ENCODE data around the gene MRGPRE. TPM values are rescaled to one million over a fixed set of nuclear protein-coding genes. Genes with fewer than 3 reads are reported as not detected.

The MRGPRE gene
- total RNA-seq, 4 donors from 2014 or later, result 0.46 TPM; not detected in 3

GRCh38 chr11:3197878-3198528, 34.2 kb downstream of the MRGPRE start:
- TF ChIP-seq POLR2A (IDR thresholded peaks at IDR 0.05; ENCODE audit: low read depth), result no peak
- TF ChIP-seq CTCF (IDR thresholded peaks at IDR 0.05), result no peak
- TF ChIP-seq POLR2AphosphoS5 (IDR thresholded peaks at IDR 0.05), result no peak
- TF ChIP-seq EP300 (IDR thresholded peaks at IDR 0.05), result no peak
- intact Hi-C loops (cut with DNase I), result no loop called here
- Histone ChIP-seq H3K27ac (replicated peaks in 1 of 4) (no peak overlapping the region), H3K36me3 (no peaks in the 10 kb centered on the region), H3K4me3 (no peak overlapping the region), H3K4me1 (peaks cover 2 to 4% (median 3%) of the 10 kb centered on the region in 4 donors), H3K27me3 (peaks cover 0 to 62% (median 8%) of the 10 kb centered on the region in 4 donors), H3K9me3 (no peaks in the 10 kb centered on the region)
- WGBS, result 94% methylated on average over 4 of the region's 8 CpGs
- DNase-seq (ENCODE audit: extremely low spot score), result no peak

GRCh38 chr11:3197044-3197695, 35.0 kb downstream of the MRGPRE start:
- no peaks in the 10 kb centered on the region for H3K36me3 ChIP-seq
- no peak overlapping the region for H3K4me3 ChIP-seq
- no peak overlapping the region for H3K27ac ChIP-seq (replicated peaks in 1 of 4)
- DNase-seq (ENCODE audit: extremely low spot score), result no peak
- no peaks in the 10 kb centered on the region for H3K9me3 ChIP-seq
- peaks cover 0 to 54% (median under 1%) of the 10 kb centered on the region in 4 donors for H3K27me3 ChIP-seq
- H3K4me1 ChIP-seq, result no peaks in the 10 kb centered on the region
- WGBS, result 81% methylated on average over 9 of the region's 11 CpGs
- intact Hi-C loops (cut with DNase I), result no loop called here
- TF ChIP-seq EP300 (IDR thresholded peaks at IDR 0.05), result no peak

- Histone ChIP-seq H3K27ac (replicated peaks in 1 of 4) (no peak overlapping the region), H3K4me3 (no peak overlapping the region), H3K4me1 (no peaks in the 10 kb centered on the region), H3K36me3 (no peaks in the 10 kb centered on the region), H3K27me3 (peaks cover 0 to 46% (median 0%) of the 10 kb centered on the region in 4 donors), H3K9me3 (no peaks in the 10 kb centered on the region)
- TF ChIP-seq POLR2A (IDR thresholded peaks at IDR 0.05; ENCODE audit: low read depth) (no peak), CTCF (IDR thresholded peaks at IDR 0.05) (no peak), POLR2AphosphoS5 (IDR thresholded peaks at IDR 0.05) (no peak), EP300 (IDR thresholded peaks at IDR 0.05) (no peak)
- 76% methylated on average over 14 of the region's 23 CpGs for WGBS
- no peak for DNase-seq (ENCODE audit: extremely low spot score)
- intact Hi-C loops (cut with DNase I), result no loop called here
These were observed 35.8 kb downstream of the MRGPRE start for GRCh38 chr11:3196161-3197043.

GRCh38 chr11:3195251-3196160, 36.7 kb downstream of the MRGPRE start:
- intact Hi-C loops (cut with DNase I), result no loop called here
- no peaks in the 10 kb centered on the region for H3K36me3 ChIP-seq

More at GRCh38 chr11:3195251-3196160, 36.7 kb downstream of the MRGPRE start:
- DNase-seq (ENCODE audit: extremely low spot score), result no peak
- 54% methylated on average over 12 of the region's 22 CpGs for WGBS
- H3K4me1 ChIP-seq, result no peaks in the 10 kb centered on the region
- H3K9me3 ChIP-seq, result no peaks in the 10 kb centered on the region
- H3K4me3 ChIP-seq, result no peak overlapping the region
- H3K27me3 ChIP-seq, result peaks cover 0 to 37% (median 0%) of the 10 kb centered on the region in 4 donors
- TF ChIP-seq EP300 (IDR thresholded peaks at IDR 0.05) (no peak), CTCF (IDR thresholded peaks at IDR 0.05) (peak; percentile 24 to 55 (median 37))
- H3K27ac ChIP-seq (replicated peaks in 1 of 4), result no peak overlapping the region
